ENCODE measurements around the gene NPBWR2. TPM values are rescaled to one million over a fixed set of nuclear protein-coding genes. Genes with fewer than 3 reads are reported as not detected.

The NPBWR2 gene
- polyA plus RNA-seq, 1 donor from 2014 or later, result not detected

DNA sequence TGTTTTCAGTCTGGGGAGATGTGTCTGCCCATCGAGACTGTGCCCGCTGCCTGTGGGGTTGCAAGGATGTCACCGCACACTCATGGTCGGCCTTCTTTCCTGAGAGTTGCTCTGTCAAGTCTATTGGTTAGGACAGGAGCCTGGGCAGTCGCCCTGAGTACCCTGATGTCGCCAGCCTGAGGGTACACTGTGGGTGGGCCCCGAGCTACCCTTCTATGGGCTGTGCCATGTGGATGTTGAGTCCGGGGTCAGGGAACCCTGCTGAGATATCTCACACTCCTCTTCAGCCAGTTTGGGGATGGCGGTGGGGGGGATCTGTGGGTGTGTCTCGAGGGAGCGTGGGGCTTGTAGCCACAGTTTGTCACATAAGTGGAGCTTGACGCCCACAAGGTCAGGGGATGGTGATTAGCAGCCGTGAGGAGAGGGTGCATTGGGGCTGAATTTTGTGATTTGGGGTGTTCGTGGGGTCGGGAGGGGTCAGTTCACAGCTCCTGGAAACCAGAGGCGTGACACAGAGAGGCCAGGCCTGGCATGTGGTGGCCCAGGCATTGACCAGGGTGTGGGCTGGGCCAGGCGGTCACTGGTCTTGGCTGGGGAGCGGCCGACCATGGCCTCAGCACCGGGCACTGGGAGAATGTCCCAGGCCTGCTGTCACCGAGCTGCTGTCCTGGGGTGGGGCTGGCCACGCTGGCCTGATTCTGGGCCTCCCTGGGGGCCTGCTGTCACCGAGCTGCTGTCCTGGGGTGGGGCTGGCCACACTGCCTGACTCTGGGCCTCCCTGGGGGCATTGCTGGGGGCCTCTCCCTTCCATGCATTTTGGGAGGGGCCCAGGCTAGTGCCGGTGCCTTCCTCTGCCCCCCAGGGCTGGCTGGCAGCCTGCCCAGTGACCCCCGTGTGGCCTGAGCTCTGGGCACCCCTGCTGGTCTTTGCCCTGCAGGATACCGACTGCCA lies 1.6 kb upstream of the NPBWR2 start:
- Histone ChIP-seq H3K27me3 (ENCODE audit: insufficient read depth, low read depth, low read length) (no peaks in the 10 kb centered on the region), H3K79me2 (replicated peaks; ENCODE audit: insufficient read depth, low read length) (no peaks in the 10 kb centered on the region), H3K27ac (ENCODE audit: low read length) (no peak overlapping the region), H3K4me2 (ENCODE audit: low read length) (no peak overlapping the region), H4K20me1 (ENCODE audit: insufficient read depth) (no peaks in the 10 kb centered on the region), H3K36me3 (ENCODE audit: insufficient read depth, low read length) (no peaks in the 10 kb centered on the region), H3K9me2 (ENCODE audit: insufficient read depth, low read length) (no peaks in the 10 kb centered on the region), H3F3A (ENCODE audit: insufficient read depth, low read length, poor library complexity, severe bottlenecking) (no peaks in the 10 kb centered on the region), H3K9me3 (ENCODE audit: low read length) (no peaks in the 10 kb centered on the region), H2AFZ (ENCODE audit: low read depth, low read length) (no peak overlapping the region), H3K9ac (ENCODE audit: low read length) (no peak overlapping the region), H3K4me3 (ENCODE audit: low read length) (no peak overlapping the region)
- TF ChIP-seq EP300 (conservative IDR thresholded peaks at IDR 0.05; ENCODE audit: poor library complexity, severe bottlenecking) (no peak), TAF1 (IDR thresholded peaks at IDR 0.05; ENCODE audit: low read depth) (no peak), SMC3 (conservative IDR thresholded peaks at IDR 0.05; ENCODE audit: poor library complexity) (no peak), RAD21 (conservative IDR thresholded peaks at IDR 0.05) (no peak), MXI1 (conservative IDR thresholded peaks at IDR 0.05; ENCODE audit: poor library complexity, severe bottlenecking) (no peak), POLR2AphosphoS5 (IDR thresholded peaks at IDR 0.05) (no peak)

GRCh38 chr20:64107736-64108457 lies 532 bp upstream of the NPBWR2 start:
- no peaks in the 10 kb centered on the region for H3K36me3 ChIP-seq (ENCODE audit: insufficient read depth, low read length)
- H2AFZ ChIP-seq (ENCODE audit: low read depth, low read length), result no peak overlapping the region
- H3K79me2 ChIP-seq (replicated peaks; ENCODE audit: insufficient read depth, low read length), result no peaks in the 10 kb centered on the region
- H3K4me3 ChIP-seq (ENCODE audit: low read length), result no peak overlapping the region
- H3F3A ChIP-seq (ENCODE audit: insufficient read depth, low read length, poor library complexity, severe bottlenecking), result no peaks in the 10 kb centered on the region
- no peaks in the 10 kb centered on the region for H4K20me1 ChIP-seq (ENCODE audit: insufficient read depth)
- no peak overlapping the region for H3K9ac ChIP-seq (ENCODE audit: low read length)
- no peaks in the 10 kb centered on the region for H3K9me2 ChIP-seq (ENCODE audit: insufficient read depth, low read length)
- H3K27ac ChIP-seq (ENCODE audit: low read length), result no peak overlapping the region
- no peaks in the 10 kb centered on the region for H3K27me3 ChIP-seq (ENCODE audit: insufficient read depth, low read depth, low read length)
- H3K9me3 ChIP-seq (ENCODE audit: low read length), result no peaks in the 10 kb centered on the region
- TF ChIP-seq CTCF (IDR thresholded peaks at IDR 0.05; ENCODE audit: poor library complexity, severe bottlenecking) (no peak), EP300 (conservative IDR thresholded peaks at IDR 0.05; ENCODE audit: poor library complexity, severe bottlenecking) (no peak), SMC3 (conservative IDR thresholded peaks at IDR 0.05; ENCODE audit: poor library complexity) (no peak), TAF1 (IDR thresholded peaks at IDR 0.05; ENCODE audit: low read depth) (no peak), RAD21 (conservative IDR thresholded peaks at IDR 0.05) (no peak), EZH2 (IDR thresholded peaks at IDR 0.05; ENCODE audit: borderline replicate concordance, insufficient read depth, low read length, poor library complexity, severe bottlenecking) (no peak), POLR2AphosphoS5 (IDR thresholded peaks at IDR 0.05) (no peak)
- TF ChIP-seq, protein P1, sequence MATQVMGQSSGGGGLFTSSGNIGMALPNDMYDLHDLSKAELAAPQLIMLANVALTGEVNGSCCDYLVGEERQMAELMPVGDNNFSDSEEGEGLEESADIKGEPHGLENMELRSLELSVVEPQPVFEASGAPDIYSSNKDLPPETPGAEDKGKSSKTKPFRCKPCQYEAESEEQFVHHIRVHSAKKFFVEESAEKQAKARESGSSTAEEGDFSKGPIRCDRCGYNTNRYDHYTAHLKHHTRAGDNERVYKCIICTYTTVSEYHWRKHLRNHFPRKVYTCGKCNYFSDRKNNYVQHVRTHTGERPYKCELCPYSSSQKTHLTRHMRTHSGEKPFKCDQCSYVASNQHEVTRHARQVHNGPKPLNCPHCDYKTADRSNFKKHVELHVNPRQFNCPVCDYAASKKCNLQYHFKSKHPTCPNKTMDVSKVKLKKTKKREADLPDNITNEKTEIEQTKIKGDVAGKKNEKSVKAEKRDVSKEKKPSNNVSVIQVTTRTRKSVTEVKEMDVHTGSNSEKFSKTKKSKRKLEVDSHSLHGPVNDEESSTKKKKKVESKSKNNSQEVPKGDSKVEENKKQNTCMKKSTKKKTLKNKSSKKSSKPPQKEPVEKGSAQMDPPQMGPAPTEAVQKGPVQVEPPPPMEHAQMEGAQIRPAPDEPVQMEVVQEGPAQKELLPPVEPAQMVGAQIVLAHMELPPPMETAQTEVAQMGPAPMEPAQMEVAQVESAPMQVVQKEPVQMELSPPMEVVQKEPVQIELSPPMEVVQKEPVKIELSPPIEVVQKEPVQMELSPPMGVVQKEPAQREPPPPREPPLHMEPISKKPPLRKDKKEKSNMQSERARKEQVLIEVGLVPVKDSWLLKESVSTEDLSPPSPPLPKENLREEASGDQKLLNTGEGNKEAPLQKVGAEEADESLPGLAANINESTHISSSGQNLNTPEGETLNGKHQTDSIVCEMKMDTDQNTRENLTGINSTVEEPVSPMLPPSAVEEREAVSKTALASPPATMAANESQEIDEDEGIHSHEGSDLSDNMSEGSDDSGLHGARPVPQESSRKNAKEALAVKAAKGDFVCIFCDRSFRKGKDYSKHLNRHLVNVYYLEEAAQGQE (IDR thresholded peaks at IDR 0.05; ENCODE audit: borderline replicate concordance), result no peak
- H3K4me2 ChIP-seq (ENCODE audit: low read length), result no peak overlapping the region

Measured in neural cell (in vitro differentiated cells).